ENCODE results near the gene SELPLG.

GRCh38 chr12:108607981-108608600 is 25.6 kb downstream of the SELPLG start:
- TF ChIP-seq CTCF (IDR thresholded peaks at IDR 0.05; ENCODE audit: insufficient read depth, low read length) (no peak), REST (IDR thresholded peaks at IDR 0.05; ENCODE audit: insufficient replicate concordance, low read depth) (no peak), POLR2AphosphoS5 (IDR thresholded peaks at IDR 0.05; ENCODE audit: low read depth) (no peak), SPI1 (IDR thresholded peaks at IDR 0.05; ENCODE audit: borderline replicate concordance, low read depth) (no peak), GABPA (IDR thresholded peaks at IDR 0.05; ENCODE audit: low read depth) (no peak)
